K562 (cell line): Measurements from ENCODE around the gene RCE1. TPM values are rescaled to one million over a fixed set of nuclear protein-coding genes. Genes with fewer than 3 reads are reported as not detected.

Source experiments
- BDP1 ChIP-seq: IDR thresholded peaks from 3 replicates; pipeline ENCODE4 v1.6.1; 2011; ENCODE audit not compliant: insufficient read length, insufficient read depth
- GTF3C2 ChIP-seq: IDR thresholded peaks from 3 replicates; pipeline ENCODE4 v1.6.1; 2011; ENCODE audit warnings: borderline replicate concordance, mild to moderate bottlenecking, moderate library complexity; ENCODE audit not compliant: insufficient read length; ENCODE audit errors: extremely low read depth
- polyA plus RNA-seq, 8 experiments: library from polyadenylated mRNA; depleted of rRNA in 4 of 8; stranded (reverse) in 5 of 8; unstranded in 3 of 8; fragments of >200 nt; fragmentation: Nextera tagmentation in 2 of 8; fragmentation: Illumina TruSeq in 1 of 8; extraction: Ambion mirVana in 2 of 8; extraction: Trizol in 1 of 8; gene quantifications; 2 replicates each; pipeline versions ENCODE4 v1.2.1 to v1.2.3, GENCODE V29; 2011 to 2014; ENCODE audit warnings: inconsistent platforms in 1 of 8, missing spikeins in 1 of 8
- total RNA-seq, 7 experiments: library from RNA; depleted of rRNA in 6 of 7; stranded (reverse); fragments of >200 nt in 6 of 7; fragmentation: Illumina TruSeq in 2 of 7; extraction: Trizol in 2 of 7; gene quantifications; 2 replicates each; pipeline versions ENCODE4 v1.2.1 to v1.2.3, GENCODE V29; 2011 to 2021; ENCODE audit warnings: low replicate concordance in 1 of 7
- TF ChIP-seq, protein P1 (sequence below): fragments of 450-650 bp; IDR thresholded peaks from 2 replicates; pipeline ENCODE4 v1.6.1; 2016; ENCODE audit warnings: mild to moderate bottlenecking, moderate library complexity
- TF ChIP-seq, protein P2 (sequence below): fragments of 450-650 bp; IDR thresholded peaks from 2 replicates; pipeline ENCODE4 v1.6.1; 2016; ENCODE audit warnings: missing biosample characterization, missing genetic modification characterization
- TF ChIP-seq, protein P3 (sequence below): fragments of 250-450 bp; sonication (Bioruptor Pico); IDR thresholded peaks from 2 replicates; pipeline ENCODE4 v1.4.0; 2020; ENCODE audit warnings: borderline replicate concordance

The RCE1 gene
- total and polyA plus RNA-seq, 9 of the 15 experiments (the other 6 are each of a cell fraction or from before 2014, with no cell fraction given) = 0.75 to 41.5 (median 15.1) TPM

DNA sequence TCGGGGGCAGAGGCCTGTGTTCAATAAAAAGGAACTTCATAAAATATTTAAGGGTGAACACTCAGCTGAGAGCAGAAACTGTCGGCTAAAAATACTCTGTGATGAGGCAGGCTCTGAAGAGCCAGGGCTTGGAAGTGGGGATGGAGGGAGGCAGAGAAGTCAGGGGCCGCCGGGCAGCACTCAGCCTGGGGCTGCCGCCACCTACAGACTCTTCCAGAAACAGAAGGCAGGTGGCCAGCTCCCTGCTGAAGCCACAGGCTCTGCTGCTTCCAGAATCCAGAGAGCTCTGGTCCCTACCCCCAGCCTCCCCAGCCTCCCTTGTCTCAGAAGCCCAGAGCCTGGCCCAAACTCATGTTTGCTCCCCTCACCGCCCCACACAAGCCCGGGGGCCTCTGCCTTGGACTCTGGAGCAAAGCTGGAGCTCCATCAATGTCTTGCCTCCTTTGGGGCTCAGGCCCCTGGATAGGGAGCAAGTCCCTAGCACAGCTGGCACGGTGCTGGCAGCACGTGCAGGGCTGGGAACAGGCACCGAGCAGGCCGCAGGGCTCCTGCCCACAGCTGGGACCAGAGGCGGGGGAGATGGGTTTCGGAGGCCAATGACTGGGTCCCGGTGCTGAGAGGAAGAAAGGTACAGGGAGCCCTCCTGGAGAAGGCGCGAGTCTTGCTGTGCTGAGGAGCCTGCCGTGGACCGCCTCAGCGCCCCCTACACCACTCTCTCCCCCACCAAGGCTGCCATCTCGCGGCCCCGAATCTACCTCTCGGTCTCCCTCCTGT lies 21.9 kb downstream of the RCE1 start (continued):
- TF ChIP-seq, protein P1, sequence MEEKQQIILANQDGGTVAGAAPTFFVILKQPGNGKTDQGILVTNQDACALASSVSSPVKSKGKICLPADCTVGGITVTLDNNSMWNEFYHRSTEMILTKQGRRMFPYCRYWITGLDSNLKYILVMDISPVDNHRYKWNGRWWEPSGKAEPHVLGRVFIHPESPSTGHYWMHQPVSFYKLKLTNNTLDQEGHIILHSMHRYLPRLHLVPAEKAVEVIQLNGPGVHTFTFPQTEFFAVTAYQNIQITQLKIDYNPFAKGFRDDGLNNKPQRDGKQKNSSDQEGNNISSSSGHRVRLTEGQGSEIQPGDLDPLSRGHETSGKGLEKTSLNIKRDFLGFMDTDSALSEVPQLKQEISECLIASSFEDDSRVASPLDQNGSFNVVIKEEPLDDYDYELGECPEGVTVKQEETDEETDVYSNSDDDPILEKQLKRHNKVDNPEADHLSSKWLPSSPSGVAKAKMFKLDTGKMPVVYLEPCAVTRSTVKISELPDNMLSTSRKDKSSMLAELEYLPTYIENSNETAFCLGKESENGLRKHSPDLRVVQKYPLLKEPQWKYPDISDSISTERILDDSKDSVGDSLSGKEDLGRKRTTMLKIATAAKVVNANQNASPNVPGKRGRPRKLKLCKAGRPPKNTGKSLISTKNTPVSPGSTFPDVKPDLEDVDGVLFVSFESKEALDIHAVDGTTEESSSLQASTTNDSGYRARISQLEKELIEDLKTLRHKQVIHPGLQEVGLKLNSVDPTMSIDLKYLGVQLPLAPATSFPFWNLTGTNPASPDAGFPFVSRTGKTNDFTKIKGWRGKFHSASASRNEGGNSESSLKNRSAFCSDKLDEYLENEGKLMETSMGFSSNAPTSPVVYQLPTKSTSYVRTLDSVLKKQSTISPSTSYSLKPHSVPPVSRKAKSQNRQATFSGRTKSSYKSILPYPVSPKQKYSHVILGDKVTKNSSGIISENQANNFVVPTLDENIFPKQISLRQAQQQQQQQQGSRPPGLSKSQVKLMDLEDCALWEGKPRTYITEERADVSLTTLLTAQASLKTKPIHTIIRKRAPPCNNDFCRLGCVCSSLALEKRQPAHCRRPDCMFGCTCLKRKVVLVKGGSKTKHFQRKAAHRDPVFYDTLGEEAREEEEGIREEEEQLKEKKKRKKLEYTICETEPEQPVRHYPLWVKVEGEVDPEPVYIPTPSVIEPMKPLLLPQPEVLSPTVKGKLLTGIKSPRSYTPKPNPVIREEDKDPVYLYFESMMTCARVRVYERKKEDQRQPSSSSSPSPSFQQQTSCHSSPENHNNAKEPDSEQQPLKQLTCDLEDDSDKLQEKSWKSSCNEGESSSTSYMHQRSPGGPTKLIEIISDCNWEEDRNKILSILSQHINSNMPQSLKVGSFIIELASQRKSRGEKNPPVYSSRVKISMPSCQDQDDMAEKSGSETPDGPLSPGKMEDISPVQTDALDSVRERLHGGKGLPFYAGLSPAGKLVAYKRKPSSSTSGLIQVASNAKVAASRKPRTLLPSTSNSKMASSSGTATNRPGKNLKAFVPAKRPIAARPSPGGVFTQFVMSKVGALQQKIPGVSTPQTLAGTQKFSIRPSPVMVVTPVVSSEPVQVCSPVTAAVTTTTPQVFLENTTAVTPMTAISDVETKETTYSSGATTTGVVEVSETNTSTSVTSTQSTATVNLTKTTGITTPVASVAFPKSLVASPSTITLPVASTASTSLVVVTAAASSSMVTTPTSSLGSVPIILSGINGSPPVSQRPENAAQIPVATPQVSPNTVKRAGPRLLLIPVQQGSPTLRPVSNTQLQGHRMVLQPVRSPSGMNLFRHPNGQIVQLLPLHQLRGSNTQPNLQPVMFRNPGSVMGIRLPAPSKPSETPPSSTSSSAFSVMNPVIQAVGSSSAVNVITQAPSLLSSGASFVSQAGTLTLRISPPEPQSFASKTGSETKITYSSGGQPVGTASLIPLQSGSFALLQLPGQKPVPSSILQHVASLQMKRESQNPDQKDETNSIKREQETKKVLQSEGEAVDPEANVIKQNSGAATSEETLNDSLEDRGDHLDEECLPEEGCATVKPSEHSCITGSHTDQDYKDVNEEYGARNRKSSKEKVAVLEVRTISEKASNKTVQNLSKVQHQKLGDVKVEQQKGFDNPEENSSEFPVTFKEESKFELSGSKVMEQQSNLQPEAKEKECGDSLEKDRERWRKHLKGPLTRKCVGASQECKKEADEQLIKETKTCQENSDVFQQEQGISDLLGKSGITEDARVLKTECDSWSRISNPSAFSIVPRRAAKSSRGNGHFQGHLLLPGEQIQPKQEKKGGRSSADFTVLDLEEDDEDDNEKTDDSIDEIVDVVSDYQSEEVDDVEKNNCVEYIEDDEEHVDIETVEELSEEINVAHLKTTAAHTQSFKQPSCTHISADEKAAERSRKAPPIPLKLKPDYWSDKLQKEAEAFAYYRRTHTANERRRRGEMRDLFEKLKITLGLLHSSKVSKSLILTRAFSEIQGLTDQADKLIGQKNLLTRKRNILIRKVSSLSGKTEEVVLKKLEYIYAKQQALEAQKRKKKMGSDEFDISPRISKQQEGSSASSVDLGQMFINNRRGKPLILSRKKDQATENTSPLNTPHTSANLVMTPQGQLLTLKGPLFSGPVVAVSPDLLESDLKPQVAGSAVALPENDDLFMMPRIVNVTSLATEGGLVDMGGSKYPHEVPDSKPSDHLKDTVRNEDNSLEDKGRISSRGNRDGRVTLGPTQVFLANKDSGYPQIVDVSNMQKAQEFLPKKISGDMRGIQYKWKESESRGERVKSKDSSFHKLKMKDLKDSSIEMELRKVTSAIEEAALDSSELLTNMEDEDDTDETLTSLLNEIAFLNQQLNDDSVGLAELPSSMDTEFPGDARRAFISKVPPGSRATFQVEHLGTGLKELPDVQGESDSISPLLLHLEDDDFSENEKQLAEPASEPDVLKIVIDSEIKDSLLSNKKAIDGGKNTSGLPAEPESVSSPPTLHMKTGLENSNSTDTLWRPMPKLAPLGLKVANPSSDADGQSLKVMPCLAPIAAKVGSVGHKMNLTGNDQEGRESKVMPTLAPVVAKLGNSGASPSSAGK = no peak
- TF ChIP-seq GTF3C2 = no peak
- TF ChIP-seq, protein P2, sequence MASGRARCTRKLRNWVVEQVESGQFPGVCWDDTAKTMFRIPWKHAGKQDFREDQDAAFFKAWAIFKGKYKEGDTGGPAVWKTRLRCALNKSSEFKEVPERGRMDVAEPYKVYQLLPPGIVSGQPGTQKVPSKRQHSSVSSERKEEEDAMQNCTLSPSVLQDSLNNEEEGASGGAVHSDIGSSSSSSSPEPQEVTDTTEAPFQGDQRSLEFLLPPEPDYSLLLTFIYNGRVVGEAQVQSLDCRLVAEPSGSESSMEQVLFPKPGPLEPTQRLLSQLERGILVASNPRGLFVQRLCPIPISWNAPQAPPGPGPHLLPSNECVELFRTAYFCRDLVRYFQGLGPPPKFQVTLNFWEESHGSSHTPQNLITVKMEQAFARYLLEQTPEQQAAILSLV (tag) = no peak
- TF ChIP-seq BDP1 = no peak
- TF ChIP-seq, protein P3, sequence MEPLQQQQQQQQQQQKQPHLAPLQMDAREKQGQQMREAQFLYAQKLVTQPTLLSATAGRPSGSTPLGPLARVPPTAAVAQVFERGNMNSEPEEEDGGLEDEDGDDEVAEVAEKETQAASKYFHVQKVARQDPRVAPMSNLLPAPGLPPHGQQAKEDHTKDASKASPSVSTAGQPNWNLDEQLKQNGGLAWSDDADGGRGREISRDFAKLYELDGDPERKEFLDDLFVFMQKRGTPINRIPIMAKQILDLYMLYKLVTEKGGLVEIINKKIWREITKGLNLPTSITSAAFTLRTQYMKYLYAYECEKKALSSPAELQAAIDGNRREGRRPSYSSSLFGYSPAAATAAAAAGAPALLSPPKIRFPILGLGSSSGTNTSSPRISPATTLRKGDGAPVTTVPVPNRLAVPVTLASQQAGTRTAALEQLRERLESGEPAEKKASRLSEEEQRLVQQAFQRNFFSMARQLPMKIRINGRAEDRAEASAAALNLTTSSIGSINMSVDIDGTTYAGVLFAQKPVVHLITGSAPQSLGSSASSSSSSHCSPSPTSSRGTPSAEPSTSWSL (CRISPR knock-in tag) = no peak
